HG02623 (cell line): ENCODE results near the gene GUK1.
"Not testable (repeated sequence)": the region's sequence is repeated elsewhere in the genome, so short reads cannot be mapped to it uniquely, and the experiment has no call there.

Experiments used
- ATAC-seq: cut with Tn5 transposase; IDR thresholded peaks from one replicate; pipeline ENCODE4 v1.9.1; 2021; ENCODE audit warnings: moderate library complexity; ENCODE audit not compliant: unreplicated experiment

The GUK1 gene

DNA sequence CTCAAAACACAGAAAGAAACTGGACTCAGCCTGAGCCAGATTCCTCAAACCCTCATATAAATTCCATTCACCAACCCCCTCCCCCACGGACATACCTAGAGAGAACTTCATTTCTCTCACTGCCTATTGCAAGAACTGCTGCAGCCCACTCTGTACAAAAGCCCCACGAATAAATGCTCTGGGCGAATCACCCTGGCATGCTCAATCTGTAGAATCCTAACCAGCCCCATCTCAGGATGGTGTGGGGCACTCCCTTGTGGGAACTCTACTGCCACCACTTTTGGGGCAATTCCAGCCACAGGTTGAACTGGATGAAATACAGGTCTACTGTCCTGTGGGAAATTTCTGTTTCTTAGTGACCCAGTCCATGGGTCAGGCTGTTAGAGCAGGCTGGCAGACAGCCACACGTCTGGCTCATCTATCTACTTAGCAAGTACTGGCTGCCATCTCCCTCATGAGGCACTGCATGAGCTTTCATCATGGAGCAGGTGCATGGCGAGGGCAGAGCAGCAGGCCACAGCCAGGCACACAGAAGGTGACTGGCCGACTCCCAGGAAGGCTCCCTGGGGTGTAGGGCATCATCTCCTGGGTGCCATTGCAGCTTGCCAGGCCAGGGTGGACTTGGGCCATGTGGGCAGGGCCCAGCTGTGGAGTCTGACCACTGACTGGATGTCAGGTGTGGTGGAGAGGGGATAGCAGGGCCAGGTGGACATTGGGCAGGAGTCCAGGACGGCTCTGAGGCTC, 35.4 kb upstream of the GUK1 start:
- no peak for ATAC-seq

DNA sequence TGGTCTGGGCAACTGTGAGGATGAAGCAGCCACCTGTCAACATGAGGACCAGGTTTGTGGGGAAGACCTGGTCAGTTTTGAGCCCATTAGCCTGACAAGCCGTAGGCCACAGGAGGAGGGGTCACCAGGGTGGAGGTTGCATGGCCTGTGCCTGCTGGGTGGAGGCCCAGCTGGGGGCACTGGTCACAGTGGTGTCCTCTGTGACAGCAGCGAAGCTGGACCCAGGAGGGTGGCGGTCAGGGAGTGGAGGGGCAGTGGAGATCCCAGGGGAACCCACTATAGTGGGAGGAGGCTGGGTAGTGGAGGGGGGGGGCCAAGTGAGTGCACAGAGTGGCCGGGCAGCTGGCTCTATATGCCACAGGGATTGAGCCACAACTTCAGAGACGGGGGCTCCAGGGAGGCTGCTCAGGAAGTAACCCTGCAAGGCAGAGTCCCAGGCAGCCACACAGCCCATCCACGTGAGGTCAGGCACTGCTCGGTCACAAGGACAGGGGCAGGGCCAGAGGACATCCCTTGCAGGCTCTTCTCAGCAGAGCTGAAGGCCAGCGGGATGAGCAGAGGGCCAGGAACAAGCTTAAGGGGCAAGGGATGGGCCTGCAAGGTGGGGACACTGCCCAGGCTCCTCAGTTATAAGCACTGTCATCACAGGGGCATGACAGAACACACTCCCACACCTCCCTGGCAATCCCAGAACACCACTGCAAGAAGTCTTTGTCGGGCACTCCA, 34.6 kb upstream of the GUK1 start:
- ATAC-seq, result no peak

DNA sequence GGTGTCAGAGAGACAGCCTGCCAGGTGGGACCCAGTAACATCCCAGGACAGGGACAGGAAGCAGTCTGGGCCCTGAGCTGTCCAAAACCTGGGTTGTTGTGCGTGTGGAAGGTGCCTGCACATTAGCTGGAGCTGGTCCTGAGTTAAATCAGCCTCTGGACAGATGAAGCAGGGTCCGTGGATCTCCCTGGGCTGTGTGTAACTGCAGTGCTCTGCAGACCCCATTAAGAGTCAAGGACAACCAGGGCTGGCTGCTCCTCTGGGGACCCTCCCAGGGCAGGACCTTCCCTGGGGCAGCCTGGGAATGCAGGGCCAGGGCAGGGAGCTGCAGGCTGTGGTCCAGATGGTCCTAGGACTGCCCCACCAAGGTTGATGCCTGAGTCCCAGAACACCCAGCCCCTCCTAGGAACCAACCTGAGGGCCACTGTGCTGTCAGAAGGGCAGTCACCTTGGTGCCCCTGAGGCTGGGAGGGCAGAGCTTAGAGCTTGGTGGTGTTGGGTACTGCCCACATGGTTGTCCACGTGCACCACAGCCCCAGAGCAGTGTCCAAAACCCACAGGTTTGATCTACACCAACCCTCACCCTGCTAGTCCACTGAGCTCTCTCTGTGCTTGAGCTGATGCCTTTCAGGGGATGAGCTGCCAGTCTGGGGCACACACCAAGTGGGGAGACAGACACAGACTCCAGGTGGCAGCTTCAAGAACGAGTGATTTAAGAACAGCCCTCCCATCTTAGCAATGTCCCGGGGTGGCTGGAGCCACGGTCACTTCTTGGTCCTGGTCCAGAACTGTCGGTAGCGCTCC, 33.9 kb upstream of the GUK1 start:
- ATAC-seq, result no peak

DNA sequence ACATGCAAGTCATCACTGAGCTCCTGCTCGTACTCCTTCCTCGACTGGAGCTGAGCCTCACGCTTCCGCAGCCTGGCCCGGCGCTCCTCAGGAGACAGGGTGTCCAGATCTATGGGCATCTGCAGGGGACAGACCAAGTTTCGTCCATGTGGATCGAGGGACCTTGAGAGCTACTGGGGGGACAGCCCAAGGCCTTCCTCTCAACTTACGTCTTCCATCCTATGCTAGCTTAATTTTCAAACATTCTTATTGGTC, 33.4 kb upstream of the GUK1 start:
- ATAC-seq, result no peak

DNA sequence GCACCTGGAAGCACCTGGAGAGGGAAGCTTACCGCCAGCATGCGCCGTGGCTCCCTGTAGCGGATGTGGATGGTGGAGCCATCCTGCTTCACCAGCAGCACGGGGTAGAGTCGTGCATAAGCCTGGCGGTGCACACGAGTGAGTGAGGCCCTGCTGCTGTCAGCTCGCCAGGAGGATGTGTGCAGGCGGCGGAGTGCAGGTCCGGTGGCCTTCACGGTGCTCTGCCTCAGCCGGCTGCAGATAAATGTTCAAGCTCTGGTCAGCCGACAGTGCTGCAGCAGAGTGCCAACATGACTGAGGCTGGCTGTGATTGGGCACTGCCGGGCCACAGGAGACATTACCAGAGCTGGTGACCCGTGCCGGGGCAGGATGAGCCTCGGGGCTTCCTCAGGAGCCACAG, 32.4 kb upstream of the GUK1 start:
- no peak for ATAC-seq

DNA sequence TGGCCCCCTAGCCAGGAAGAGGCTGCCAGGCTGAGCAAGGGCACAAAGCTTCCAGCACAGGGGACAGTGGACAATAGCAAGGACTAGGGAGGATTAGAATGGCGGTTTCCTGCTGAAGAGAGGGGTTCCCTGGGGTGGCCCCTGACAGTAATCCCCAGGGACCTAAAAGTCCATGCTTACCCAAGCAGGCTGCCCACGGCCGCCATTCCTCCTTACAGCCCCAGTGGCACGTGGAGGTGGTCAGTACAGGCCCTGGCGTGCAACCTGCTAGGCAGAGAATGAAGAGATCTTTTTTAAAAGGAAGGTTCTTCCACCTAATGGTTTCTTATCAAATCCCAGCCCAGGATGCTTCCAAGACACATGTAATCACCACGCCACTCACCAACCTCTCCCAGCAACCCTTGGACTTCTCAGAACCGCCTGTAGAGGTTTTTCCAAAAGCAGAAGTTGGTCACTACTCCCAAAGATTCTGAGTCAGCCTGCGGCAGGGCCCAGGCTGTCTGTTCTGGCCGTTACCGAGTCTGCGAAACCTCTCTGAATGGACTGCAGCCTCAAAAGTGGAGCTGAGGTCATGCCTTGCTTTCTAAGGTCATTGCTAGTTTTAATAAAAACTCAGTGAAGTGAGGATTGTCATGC, 31.9 kb upstream of the GUK1 start:
- ATAC-seq, result no peak

DNA sequence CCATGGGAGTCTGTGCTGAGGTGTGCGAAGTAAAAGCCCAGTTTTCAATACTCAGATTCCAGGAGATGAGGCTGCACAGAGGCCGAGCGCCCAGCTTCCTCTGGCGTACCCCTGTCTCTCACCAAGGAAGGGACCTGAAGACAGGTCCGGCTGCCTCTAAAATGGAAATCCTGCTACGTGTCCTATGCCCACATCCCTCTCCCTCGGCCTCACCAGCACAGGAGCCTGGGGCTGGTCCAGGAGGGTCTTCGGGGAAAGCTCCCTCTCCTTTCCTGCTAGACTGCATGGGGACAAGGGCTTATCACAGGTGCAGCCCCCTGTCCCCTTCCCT, 31.4 kb upstream of the GUK1 start:
- ATAC-seq, result no peak

DNA sequence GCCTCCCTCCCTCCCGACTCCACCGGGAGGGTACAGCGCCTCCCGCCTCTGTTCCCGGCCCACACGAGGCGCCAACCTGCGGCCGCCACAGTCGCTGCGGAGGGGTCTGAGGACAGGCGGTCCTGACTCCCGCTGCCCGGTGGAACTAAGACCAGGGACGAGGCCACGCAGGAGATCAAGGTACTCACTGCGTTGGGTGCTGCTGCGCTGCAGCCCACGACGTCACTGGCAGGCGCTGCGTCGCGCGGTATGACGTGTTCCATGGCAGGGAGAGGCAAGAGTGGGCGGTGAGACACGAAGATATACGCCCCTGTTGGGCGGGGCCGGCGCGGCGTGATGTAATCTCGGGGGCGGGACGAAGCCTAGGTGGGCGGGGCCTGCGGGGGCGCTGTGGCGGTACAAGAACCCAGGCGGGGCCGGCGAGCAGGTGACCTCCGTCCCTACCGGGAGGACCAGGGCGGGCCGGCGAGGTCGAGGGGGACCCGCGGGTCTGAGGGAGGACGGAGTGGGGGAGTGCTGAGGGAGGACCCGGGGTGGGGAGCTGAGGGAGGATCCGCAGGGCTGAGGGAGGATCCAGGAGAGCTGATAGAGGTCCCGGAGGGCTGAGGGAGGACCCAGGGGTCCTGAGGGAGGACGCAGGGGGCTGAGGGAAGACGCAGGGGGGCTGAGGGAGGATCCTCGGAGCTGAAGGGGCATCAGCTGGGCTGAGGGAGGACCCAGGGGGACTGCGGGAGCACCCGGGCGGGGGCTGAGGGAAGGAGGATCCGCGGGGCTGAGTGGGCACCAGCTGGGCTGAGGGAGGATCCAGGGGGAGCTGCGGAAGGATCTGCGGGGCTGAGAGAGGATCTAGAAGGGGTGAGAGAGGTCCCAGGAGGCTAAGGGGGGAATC, 30.8 kb upstream of the GUK1 start, which contains the start of gene MRPL55:
Gene MRPL55, minus strand, starts transcription at position 227 of the 889 bp plus-strand sequence. CDS start 1,039 bp downstream, outside the sequence.
- peak; percentile 86 for ATAC-seq

DNA sequence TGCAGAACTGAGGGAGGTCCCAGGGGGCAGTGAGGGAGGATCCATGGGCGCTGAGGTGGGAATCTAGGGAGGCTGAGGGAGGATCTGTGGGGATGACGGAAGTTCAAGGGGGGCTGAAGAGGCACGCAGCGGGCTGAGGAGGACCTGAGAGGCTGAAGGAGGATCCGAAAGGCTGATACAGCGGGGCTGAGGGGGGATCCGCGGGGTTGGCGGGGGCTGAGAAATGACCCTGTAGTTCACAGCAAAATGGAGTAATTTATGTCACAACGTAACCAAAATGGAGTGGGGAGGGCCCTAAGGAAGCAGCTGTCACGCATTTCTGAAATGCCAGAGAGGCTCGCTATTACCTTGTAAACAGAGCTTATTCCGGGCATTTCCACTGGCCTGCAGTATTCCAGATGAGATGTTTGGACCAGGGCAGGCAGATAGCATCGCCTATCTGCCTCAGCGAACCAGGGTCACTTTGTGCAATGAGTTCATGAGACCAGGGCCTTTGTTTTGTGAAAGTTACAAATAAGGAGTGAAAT, 30.1 kb upstream of the GUK1 start:
- ATAC-seq, result peak; percentile 8

DNA sequence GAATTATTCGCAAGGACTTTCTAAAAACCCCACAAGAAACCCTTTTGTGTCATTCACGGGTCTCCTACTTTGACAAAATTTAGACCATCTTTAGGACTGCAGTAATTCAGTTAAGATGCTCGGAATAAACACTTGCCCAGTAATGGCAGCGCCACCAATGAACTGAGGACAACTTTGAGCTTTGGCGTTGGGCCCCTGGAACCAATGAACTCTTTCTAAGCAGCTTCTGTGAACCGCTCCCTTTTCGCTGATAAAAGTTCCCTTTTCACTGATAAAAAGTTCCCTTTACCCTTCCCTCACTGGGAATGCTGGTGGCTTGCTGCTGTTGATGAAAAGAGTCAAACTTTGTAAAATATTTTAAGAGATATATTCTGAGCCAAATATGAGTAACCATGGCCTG, 29.5 kb upstream of the GUK1 start:
- ATAC-seq, result no peak

DNA sequence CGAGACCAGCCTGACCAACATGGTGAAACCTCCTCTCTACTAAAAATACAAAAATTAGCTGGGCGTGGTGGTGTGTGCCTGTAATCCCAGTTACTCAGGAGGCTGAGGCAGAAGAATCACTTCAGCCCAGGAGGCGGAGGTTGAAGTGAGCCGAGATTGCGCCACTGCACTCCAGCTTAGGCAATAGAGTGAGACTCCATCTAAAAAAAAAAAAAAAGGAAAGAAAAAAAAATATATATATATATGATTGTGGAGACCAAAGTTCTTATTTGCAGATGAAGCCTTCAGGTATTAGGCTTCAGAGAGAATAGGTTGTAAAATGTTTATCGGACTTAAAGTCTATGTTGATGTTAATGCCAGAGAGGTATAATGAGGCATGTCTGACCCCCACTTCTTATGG, 28.8 kb upstream of the GUK1 start:
- ATAC-seq, result not testable (repeated sequence)

DNA sequence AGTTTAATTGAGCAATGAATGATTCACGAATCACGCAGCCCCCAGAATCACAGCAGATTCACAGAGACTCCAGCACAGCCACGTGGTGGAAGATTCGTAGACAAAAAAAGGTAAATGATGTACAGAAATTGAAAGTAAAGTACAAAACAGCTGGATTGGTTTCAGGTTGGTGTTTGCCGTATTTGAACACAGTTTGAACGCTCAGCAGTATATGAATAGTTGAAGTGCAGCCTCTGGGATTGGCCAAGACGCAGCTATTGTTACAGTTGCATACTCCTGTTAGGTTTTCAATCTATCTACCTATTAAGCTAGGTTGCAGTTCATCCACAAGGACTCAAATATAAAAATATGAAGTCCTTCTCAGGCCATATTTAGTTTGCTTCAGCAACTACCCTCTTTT, 27.9 kb upstream of the GUK1 start:
- no peak for ATAC-seq

DNA sequence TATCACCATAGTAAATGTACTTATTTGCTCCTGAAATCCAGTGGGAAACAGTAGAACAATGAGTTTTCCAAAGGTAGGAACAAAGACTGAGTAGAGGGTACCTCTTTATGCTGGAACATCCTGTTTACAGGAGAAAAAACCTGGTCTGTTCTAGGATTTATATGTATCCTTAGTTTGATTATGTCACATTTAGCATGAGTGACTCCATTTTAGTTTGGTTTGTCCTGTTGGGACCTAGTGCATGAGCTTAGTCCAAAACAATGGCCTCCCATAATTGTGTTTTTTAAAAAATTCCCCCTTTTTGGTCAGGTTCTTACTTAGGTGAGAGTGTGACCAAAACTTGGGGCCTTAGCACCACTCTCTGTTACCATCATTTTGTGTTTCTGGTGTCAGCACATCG, 27.5 kb upstream of the GUK1 start:
- ATAC-seq, result no peak

DNA sequence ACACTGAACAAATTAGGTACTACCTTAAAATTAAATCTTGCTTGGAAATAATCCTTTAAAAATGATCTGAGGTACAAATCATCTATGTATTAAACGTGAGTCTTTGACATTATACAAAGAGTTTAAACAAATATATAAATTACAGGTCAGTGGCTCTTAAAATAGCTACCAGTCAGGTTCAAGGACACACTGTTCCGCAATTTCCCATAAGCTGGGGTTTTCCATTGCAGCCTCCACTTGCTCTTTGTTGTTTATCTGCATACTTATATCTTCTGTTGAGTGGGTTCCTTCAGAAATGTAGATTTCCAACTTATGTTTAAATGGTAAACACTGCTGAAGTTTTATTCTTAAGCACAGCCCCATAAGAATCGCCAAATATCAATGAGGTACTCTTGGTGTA, 25.3 kb upstream of the GUK1 start:
- ATAC-seq, result no peak

DNA sequence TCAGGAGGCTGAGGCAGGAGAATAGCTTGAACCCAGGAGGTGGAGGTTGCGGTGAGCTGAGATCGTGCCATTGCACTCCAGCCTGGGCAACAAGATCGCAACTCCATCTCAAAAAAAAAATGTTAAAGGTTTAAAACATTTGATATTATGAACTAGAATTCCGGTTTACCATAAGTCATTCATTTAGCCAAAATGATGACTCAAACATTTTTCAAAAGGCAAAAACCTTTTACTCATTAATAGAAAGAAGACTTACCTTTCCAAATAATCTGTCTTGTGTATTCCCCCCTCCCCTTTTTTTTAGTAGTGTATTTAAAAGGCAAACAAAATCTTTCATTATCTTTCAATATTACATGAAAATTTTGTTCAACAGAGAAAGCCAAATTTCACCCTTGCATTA, 22.7 kb upstream of the GUK1 start:
- ATAC-seq, result no peak

DNA sequence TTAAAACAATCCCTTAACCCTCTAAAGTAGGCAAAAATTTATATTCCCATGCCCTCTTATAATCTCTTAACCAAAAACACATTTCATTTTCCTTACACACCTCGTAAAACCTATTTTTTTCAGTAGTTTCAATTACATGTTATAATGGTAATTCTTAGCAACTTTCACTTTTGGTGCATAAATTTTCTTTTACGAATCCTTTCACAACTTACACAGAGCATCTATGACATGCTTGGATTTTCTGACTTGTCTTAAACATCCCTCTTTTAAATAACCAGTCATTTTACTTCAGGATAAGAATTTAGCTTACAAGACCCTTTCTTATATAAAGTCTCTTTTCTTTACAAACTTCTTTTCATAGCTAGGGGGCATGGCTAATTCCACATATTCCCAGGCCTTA, 22.0 kb upstream of the GUK1 start:
- no peak for ATAC-seq

DNA sequence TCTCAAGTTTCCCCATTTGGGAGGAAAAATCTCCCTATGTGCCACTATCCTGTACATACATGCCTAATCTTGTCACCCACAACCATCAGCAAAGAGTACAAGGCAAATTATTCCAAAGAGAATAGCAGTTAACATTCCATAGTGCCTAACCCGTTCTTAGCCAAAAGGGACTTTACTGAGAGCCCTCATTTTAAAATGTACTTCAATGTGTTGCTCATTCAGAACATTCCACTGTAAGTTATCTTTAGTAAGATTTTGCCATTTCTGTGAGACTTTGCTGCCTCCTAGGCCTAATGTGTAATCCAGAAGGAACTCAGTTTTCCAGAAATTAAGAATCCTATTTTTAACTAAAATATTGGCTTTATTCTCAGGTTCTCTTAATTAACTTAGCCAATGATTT, 19.7 kb upstream of the GUK1 start:
- ATAC-seq, result no peak

DNA sequence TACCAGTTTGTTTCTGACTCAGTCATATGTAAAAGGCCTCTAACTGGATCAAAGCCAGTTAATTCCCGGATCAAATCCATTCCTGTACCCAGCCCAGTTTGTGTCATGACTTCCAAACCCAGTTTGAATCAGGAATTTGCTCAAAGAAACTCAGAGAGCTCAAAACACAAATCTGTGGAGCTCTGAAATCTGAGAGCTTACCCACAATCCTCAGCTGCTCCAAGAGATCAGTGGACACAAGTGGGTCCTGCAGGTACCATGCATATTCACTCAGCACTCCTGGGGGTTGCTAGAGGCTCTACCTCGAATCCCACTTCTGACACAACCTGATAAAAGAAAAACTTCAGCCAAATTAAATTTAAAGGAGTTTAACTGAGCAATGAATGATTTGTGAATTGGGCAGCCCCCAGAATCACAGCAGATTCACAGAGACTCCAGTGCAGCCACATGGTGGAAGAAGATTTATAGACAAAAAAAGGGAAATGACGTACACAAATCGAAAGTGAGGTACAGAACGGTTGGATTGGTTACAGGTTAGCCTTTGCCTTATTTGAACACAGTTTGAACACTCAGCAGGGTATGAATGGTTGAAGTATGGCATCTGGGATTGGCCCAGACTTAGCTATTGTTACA, 19.1 kb upstream of the GUK1 start:
- no peak for ATAC-seq

DNA sequence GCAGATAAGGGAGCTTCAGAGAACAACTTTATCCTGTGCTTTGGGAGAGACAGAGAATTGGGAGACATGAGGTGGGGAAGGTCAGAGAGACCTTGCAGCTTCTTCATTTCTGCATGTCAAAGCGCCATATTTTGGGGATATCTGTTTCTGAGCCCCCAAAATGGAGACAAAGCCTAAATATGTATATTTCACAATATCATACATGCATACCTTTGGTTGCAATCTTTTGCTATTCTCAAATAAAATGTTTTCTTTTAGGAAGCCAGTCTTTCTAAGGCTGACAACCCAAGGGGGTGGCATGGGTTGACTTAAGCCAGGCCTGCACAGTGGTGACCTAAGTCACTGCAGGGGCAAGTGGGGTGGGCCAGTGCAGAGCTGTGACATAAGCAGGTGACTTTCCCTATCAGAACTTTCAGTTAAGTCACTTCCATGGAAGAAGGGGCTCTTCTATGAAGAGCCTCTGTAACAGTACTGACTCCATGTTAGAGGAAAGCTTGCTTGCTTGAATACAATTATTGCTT, 17.1 kb upstream of the GUK1 start:
- no peak for ATAC-seq

DNA sequence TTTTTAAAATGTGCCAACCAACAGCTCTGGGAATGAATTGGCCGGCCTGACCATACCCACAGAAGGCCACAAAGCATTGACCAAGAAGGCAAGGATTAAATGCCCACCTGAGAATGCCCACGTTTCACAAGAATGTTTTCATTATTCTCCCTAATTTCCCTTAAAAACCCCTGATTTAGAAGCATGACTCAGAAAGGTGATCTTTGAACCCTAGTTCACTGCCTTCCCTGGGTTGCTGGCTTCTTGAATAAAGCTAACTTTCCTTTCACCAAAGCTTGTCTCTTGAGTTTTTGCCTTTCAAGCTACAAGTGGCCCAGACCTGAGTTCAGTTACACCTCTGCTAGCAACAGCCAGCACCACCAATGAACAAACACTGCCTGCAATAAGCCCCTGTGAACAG, 16.6 kb upstream of the GUK1 start:
- ATAC-seq, result no peak
